Measurements from ENCODE around the gene ZEB2. TPM values are rescaled to one million over a fixed set of nuclear protein-coding genes. Genes with fewer than 3 reads are reported as not detected.

Gene ZEB2
- total and polyA plus RNA-seq, 10 of the 15 experiments (the other 5 are each of a cell fraction or from before 2014, with no cell fraction given): 0.14 to 3.2 (median 0.84) TPM

- no peaks in the 10 kb centered on the region; the same call in 2 of the 3 replicates for H3K9me3 ChIP-seq (replicated peaks; ENCODE audit: control insufficient read depth, insufficient read depth, low read length)
- in situ Hi-C loops (cut with MboI): no loop called here
- TF ChIP-seq IKZF1 (conservative IDR thresholded peaks at IDR 0.05): no peak
- no peak for TF ChIP-seq PBX3 (IDR thresholded peaks at IDR 0.05; ENCODE audit: insufficient replicate concordance, low read depth, low read length)
- TF ChIP-seq, protein P1, sequence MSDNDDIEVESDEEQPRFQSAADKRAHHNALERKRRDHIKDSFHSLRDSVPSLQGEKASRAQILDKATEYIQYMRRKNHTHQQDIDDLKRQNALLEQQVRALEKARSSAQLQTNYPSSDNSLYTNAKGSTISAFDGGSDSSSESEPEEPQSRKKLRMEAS (IDR thresholded peaks at IDR 0.05; ENCODE audit: low read depth, low read length): no peak
- no peak for TF ChIP-seq POLR2AphosphoS2 (IDR thresholded peaks at IDR 0.05; ENCODE audit: low read depth, low read length)
- TF ChIP-seq SMAD5 (IDR thresholded peaks at IDR 0.05; ENCODE audit: low read depth): no peak
- TF ChIP-seq IRF3 (IDR thresholded peaks at IDR 0.05): no peak
- TF ChIP-seq, protein P2, sequence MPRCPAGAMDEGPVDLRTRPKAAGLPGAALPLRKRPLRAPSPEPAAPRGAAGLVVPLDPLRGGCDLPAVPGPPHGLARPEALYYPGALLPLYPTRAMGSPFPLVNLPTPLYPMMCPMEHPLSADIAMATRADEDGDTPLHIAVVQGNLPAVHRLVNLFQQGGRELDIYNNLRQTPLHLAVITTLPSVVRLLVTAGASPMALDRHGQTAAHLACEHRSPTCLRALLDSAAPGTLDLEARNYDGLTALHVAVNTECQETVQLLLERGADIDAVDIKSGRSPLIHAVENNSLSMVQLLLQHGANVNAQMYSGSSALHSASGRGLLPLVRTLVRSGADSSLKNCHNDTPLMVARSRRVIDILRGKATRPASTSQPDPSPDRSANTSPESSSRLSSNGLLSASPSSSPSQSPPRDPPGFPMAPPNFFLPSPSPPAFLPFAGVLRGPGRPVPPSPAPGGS (IDR thresholded peaks at IDR 0.05; ENCODE audit: borderline replicate concordance, insufficient read depth, low read depth, low read length, poor library complexity, severe bottlenecking): no peak
- TF ChIP-seq SP1 (IDR thresholded peaks at IDR 0.05; ENCODE audit: low read depth, low read length): no peak
- TF ChIP-seq, protein P3, sequence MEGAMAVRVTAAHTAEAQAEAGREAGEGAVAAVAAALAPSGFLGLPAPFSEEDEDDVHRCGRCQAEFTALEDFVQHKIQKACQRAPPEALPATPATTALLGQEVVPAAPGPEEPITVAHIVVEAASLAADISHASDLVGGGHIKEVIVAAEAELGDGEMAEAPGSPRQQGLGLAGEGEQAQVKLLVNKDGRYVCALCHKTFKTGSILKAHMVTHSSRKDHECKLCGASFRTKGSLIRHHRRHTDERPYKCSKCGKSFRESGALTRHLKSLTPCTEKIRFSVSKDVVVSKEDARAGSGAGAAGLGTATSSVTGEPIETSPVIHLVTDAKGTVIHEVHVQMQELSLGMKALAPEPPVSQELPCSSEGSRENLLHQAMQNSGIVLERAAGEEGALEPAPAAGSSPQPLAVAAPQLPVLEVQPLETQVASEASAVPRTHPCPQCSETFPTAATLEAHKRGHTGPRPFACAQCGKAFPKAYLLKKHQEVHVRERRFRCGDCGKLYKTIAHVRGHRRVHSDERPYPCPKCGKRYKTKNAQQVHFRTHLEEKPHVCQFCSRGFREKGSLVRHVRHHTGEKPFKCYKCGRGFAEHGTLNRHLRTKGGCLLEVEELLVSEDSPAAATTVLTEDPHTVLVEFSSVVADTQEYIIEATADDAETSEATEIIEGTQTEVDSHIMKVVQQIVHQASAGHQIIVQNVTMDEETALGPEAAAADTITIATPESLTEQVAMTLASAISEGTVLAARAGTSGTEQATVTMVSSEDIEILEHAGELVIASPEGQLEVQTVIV (IDR thresholded peaks at IDR 0.05; ENCODE audit: borderline replicate concordance, partially characterized antibody): no peak
- TF ChIP-seq, protein P4, sequence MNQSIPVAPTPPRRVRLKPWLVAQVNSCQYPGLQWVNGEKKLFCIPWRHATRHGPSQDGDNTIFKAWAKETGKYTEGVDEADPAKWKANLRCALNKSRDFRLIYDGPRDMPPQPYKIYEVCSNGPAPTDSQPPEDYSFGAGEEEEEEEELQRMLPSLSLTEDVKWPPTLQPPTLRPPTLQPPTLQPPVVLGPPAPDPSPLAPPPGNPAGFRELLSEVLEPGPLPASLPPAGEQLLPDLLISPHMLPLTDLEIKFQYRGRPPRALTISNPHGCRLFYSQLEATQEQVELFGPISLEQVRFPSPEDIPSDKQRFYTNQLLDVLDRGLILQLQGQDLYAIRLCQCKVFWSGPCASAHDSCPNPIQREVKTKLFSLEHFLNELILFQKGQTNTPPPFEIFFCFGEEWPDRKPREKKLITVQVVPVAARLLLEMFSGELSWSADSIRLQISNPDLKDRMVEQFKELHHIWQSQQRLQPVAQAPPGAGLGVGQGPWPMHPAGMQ (IDR thresholded peaks at IDR 0.05; ENCODE audit: borderline replicate concordance): no peak
- TF ChIP-seq BHLHE40 (IDR thresholded peaks at IDR 0.05; ENCODE audit: borderline replicate concordance in 1 of 2, low read depth in 2 of 2, low read length in 1 of 2): no peak
- no peak for TF ChIP-seq RB1 (IDR thresholded peaks at IDR 0.05; ENCODE audit: borderline replicate concordance)
- no peak for TF ChIP-seq YY1 (IDR thresholded peaks at IDR 0.05; ENCODE audit: low read depth, low read length)
- TF ChIP-seq HDAC2 (IDR thresholded peaks at IDR 0.05): no peak
- TF ChIP-seq MTA3 (IDR thresholded peaks at IDR 0.05; ENCODE audit: borderline replicate concordance, low read length): no peak
- no peak for TF ChIP-seq EED (IDR thresholded peaks at IDR 0.05; ENCODE audit: low read depth)
- no peak for TF ChIP-seq JUND (IDR thresholded peaks at IDR 0.05; ENCODE audit: low read depth, low read length)
Measured at GRCh38 chr2:144465749-144466148, 54.2 kb downstream of the ZEB2 start.

More at GRCh38 chr2:144465749-144466148, 54.2 kb downstream of the ZEB2 start:
- SMC1A ChIA-PET (ENCODE audit: uncharacterized antibody, unreplicated experiment): interaction anchor here (0.7 to 2.2 kb wide), 2 partner anchors 10 to 17 kb away, joined by 4 to 6 read pairs; no protein-coding TSS in a partner anchor
- WGBS (ENCODE audit: insufficient coverage, insufficient replicate concordance, low lambda C conversion rate, missing lambda C conversion rate): 66% methylated on average over 9 of the region's 9 CpGs
- Histone ChIP-seq H3K4me3 (no peak overlapping the region), H3K27ac (ENCODE audit: control insufficient read depth, insufficient read depth) (no peak overlapping the region), H3K4me1 (ENCODE audit: control insufficient read depth, insufficient read depth, low read length) (no peaks in the 10 kb centered on the region), H3K27me3 (replicated peaks in 1 of 2; ENCODE audit: control insufficient read depth in 2 of 2, insufficient read depth in 2 of 2, low read length in 1 of 2) (no peaks in the 10 kb centered on the region; a peak in 2 of 4 replicates), H4K20me1 (ENCODE audit: control insufficient read depth, insufficient read depth) (no peaks in the 10 kb centered on the region), H3K79me2 (ENCODE audit: control insufficient read depth, insufficient read depth, low read length) (no peaks in the 10 kb centered on the region), H3K36me3 (ENCODE audit: control insufficient read depth in 2 of 2, insufficient read depth in 2 of 2, low read length in 1 of 2) (no peaks in the 10 kb centered on the region), H2AFZ (ENCODE audit: control insufficient read depth, low read depth, low read length) (no peak overlapping the region), H3K4me2 (ENCODE audit: control insufficient read depth, insufficient read depth) (no peak overlapping the region), H3K9ac (ENCODE audit: control insufficient read depth, insufficient read depth, low read length) (no peak overlapping the region)
- POLR2A ChIA-PET: interaction anchor here (0.6 kb wide), 1 partner anchor 237 kb away, joined by 3 read pairs; no protein-coding TSS in a partner anchor
- DNase-seq (ENCODE audit: low read depth, low spot score) (no peak), FAIRE-seq (no peak), ATAC-seq (no peak)
- intact Hi-C loops (cut with micrococcal nuclease; ENCODE audit: unreplicated experiment): no loop called here
- CTCF ChIA-PET: interaction anchor here (1.1 to 2.5 kb wide), 2 partner anchors 16 to 17 kb away, joined by 5 to 11 read pairs; no protein-coding TSS in a partner anchor
- no TSS peak for BruUV-seq (replicated peaks)
- RAD21 ChIA-PET (ENCODE audit: unreplicated experiment): no interaction called here

Measured in GM12878 (cell line).